HG03025 (cell line): ENCODE measurements around the gene XPNPEP2.

Source experiments
- ATAC-seq: cut with Tn5 transposase; IDR thresholded peaks from one replicate; pipeline ENCODE4 v1.9.1; 2021; ENCODE audit warnings: mild to moderate bottlenecking, moderate library complexity; ENCODE audit not compliant: unreplicated experiment, low FRiP score

The XPNPEP2 gene

DNA sequence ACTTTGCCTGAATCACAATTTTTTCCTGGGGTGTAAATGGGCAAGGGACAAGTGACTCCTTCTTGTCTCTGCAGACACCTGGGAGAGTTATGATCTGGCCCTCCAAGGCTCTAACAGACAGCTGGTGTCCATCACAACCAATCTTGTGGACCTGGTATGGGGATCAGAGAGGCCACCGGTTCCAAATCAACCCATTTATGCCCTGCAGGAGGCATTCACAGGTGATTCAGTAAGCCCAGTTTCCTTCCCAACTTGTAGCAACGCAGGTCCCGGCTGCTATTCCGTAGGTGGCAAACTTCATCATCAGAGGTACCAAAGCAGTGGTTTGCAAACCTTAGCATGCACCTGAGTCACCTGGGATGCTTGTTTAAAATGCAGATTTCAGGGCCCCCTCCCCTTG is 8.8 kb downstream of the XPNPEP2 start:
- no peak for ATAC-seq

- no peak for ATAC-seq
Observed at GRCh38 chrX:129748305-129748704, 9.5 kb downstream of the XPNPEP2 start.

- no peak for ATAC-seq
Observed at GRCh38 chrX:129749069-129749468, 10.3 kb downstream of the XPNPEP2 start.

GRCh38 chrX:129750971-129751370 is 12.2 kb downstream of the XPNPEP2 start:
- ATAC-seq: no peak

DNA sequence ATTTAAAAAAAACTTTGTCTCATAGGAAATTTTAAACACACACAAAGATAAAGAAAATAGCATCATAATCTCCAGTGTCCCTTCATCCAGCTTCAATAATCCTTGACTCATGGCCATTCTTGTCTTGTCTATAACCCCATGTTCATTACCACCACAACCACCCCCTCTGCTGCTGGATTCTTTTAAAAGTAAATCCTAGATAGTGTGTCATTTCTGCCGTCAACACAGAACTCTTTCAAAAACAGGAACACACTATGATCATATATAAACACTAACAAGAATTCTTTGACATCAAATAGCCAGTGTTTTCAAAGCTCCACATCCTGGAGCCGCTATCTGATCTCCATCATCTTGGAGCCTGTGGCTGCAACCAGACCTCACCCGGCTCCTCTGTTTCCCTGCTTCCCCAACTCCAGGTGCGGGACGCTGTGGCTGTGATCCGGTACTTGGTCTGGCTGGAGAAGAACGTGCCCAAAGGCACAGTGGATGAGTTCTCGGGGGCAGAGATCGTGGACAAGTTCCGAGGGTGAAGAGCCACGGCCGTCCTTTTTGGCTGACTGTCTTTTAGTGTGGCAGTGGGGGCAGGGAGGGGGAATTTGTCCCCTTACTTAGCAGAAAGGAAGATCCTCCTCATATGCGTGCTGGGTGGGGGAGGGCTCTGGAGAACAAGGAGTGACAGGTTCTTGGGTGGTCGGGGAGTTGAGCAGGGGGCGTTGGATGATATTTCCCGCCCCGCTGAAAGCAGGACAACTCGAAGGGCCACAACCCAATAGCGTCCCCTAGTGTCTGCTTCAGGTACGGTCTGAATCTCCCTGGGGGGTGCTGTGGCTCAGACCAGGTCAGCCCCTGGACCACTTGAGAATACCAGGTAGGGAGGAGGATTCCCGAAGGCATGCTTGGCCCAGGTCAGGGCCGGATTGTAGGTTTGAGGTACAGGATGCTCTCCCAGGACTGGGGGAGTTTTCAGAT is 15.6 kb downstream of the XPNPEP2 start:
- ATAC-seq: no peak

- no peak for ATAC-seq
Observed at GRCh38 chrX:129755779-129756650, 17.2 kb downstream of the XPNPEP2 start.

DNA sequence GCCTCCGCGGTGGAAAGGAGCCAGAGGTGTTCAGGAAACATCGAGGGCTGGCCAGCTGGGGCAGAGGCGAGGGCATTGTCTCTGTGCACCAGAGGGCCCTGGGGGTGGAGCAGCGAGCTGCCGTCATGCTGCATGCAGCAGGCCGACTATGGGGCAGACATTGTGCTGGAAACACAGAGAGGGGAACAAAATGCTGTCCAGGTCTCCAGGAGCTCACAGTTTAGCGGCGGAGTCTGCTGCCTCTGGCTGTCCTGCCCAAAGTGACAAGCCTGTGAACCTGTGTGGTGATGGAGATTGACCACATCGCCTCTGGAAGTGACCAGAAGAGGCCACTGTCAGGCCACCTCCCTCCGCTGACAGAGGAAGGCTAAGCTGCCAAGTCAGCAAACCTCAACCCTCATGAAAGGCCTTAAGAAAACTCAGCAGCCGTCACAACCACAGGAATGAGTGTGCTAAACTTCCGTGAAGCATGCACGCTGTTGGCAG is 20.8 kb downstream of the XPNPEP2 start:
- no peak for ATAC-seq

GRCh38 chrX:129760155-129760554 is 21.4 kb downstream of the XPNPEP2 start:
- no peak for ATAC-seq

GRCh38 chrX:129760981-129761380 is 22.2 kb downstream of the XPNPEP2 start:
- ATAC-seq: no peak

DNA sequence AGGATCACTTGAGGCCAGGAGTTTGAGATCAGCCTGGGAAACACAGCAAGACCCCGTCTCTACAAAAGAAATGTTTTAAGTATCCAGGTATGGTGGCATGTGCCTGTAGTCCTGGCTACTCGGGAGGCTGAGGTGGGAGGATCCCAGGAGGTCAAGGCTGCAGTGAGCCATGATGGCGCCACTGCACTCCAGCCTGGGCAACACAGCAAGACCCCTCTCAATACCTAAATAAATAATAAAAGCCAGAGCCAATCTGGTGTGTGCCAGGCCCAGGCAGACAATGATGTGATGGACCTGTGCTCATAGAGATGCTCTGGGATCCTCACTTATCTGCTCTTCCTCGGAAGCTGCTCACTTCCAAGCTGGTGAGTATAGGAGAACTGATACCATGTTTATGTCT is 22.8 kb downstream of the XPNPEP2 start:
- no peak for ATAC-seq

DNA sequence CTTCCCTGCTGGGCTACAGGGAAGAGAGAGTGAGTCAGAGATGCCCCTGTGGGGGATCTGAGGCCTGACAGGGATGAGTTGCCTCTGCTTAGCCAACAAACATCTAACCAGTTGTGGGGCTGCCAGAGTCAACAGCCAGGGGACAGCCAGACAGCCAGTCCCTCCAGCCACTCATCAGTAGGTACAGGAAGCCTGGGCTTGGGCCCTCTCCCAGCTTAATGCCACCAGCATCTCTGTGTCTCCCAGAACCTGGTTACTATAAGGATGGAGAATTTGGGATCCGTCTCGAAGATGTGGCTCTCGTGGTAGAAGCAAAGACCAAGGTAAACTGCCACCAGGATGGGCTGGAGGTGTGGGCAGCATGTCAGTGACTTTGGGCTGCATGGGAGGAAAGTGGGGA is 23.7 kb downstream of the XPNPEP2 start:
- no peak for ATAC-seq

GRCh38 chrX:129763666-129764065 is 24.9 kb downstream of the XPNPEP2 start:
- no peak for ATAC-seq

DNA sequence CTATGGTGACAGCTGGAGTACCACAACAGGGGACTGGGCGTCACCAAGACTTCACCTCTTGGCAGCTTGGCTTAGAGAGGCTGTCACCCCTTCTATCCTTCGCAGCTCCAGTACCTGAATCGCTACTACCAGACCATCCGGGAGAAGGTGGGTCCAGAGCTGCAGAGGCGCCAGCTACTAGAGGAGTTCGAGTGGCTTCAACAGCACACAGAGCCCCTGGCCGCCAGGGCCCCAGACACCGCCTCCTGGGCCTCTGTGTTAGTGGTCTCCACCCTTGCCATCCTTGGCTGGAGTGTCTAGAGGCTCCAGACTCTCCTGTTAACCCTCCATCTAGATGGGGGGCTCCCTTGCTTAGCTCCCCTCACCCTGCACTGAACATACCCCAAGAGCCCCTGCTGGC is 29.4 kb downstream of the XPNPEP2 start:
- ATAC-seq: no peak

DNA sequence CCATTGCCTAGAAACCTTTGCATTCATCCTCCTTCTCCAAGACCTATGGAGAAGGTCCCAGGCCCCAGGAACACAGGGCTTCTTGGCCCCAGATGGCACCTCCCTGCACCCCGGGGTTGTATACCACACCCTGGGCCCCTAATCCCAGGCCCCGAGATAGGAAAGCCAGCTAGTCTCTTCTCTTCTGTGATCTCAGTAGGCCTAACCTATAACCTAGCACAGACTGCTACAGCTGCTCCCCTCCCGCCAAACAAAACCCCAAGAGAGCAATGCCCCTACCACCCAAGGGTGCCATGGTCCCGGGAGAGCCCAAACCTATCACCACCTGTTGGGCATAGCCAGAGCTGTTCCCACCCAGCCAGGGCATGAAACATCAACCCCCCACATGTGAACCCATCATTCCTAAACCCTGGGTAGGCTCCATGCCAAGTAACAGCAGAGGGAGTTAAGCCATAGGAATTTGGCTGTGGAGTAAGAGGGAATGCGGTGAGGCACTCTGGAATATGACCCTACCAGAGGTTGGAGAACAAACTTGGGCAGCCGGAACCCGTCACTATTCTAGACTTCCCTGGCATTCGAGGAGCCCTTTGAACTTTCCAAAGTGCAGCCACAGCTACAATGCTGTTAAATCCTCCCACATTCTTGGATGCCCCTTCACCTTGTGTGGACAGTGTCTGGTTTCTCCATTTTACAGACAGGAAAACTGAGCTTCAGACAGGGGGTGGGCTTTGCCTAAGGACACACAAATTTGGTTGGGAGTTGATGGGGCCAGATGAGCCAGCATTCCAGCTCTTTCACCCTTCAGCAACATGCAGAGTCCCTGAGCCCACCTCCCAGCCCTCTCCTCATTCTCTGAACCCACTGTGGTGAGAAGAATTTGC is 30.0 kb downstream of the XPNPEP2 start:
- no peak for ATAC-seq

GRCh38 chrX:129769467-129770154 is 30.8 kb downstream of the XPNPEP2 start:
- peak; percentile 36 for ATAC-seq

DNA sequence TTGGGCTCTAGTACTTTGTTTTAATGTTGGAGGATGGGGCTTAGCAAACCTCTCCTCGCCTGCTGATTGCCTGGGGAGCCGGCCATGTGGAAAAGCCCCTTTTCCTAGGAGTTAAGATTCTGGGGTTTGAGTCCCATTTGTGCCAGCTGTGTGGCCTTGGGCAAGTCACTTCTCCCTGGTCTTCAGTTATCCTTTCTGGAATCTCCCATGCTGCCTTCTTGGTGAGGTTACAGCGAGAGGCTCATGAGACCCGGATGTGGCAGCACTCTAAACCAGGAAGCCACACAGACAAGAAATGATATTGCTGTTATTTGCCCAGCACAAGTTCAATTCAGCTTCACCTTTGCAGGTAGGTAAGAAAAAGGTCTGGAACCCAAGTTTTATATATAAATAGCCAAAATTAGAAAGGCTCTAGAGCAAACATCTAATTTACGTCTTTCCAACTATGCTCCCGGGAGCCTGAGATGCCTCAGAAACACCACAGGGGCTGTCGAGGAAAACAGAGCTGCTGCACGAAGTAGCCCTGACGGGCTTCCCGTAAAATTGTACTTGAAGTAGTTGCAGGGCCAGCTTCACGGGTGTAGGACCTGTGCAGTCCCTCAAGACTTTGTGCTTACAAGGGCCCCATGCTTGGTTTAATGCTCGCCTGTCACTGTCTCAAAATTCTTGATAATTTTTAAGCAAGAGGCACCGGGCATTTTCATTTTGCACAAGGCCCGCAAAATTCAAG is 32.7 kb downstream of the XPNPEP2 start:
- ATAC-seq: no peak

- ATAC-seq: peak; percentile 72
Observed at GRCh38 chrX:129772796-129773431, 34.1 kb downstream of the XPNPEP2 start.

DNA sequence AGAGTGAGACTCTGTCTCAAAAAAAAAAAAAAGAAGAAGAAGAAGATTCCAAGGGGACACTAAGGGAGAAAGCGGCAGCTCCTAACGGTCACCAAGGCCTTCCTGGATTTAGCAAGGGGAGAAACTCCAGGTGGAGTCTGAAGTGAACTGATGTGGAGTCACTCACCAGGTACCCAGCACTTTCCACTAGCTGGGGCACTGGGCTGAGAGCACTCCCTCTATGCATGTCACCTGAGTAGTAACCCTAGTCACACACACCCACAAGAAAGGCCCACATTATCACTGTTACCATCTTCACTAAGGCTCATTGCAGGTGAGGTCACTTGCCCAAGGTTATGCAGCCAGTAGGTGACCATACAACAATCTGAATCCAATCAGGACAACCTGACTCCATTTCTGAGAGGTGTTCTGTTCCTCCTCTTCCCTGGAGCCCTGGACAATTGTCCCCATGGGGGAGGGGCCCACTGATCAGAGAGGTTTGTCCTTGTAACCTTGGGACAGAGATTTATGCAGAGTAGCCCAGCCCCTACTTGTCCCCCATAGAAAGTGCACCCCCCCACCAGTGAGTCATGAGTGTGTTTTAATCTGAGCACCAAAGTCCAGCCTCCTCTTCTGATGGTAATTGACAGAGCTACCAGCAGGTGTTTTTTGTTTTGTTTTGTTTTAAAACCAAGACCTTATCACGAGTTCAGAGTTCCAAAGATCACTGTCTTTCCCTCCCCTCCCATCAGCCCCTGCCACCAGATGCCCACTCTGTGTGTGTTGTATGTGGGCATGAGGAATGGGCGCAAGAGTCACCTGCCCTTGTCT is 35.1 kb downstream of the XPNPEP2 start:
- no peak for ATAC-seq
